SJSA1 (cell line): ENCODE data around the gene DNTT. TPM values are rescaled to one million over a fixed set of nuclear protein-coding genes. Genes with fewer than 3 reads are reported as not detected.
A peak's percentile ranks its signal among the peaks of the same experiment; 100 is the strongest.

ENCODE experiments used
- DNase-seq, 2 experiments: peaks; one replicate each; pipeline ENCODE4 v3.0.0-alpha.2; 2015 to 2020; ENCODE audit warnings: low spot score in 2 of 2, low read depth in 1 of 2
- H3K27ac ChIP-seq: fragments of 250-450 bp; sonication (Bioruptor Pico); 2 replicates; pipeline ENCODE4 v1.5.1; 2020; ENCODE audit warnings: mild to moderate bottlenecking, moderate library complexity
- H3K27me3 ChIP-seq: fragments of 250-450 bp; sonication (Bioruptor Pico); replicated peaks from 2 replicates; pipeline ENCODE4 v1.5.1; 2020; ENCODE audit warnings: mild to moderate bottlenecking, moderate library complexity
- H3K36me3 ChIP-seq: fragments of 250-450 bp; sonication (Bioruptor Pico); 2 replicates; pipeline ENCODE4 v1.5.1; 2020; ENCODE audit warnings: mild to moderate bottlenecking
- H3K4me1 ChIP-seq: fragments of 250-450 bp; sonication (Bioruptor Pico); replicated peaks from 2 replicates; pipeline ENCODE4 v1.6.1; 2021; ENCODE audit warnings: mild to moderate bottlenecking
- H3K4me3 ChIP-seq: fragments of 250-450 bp; sonication (Bioruptor Pico); 2 replicates; pipeline ENCODE4 v1.5.1; 2020; ENCODE audit warnings: mild to moderate bottlenecking
- H3K9me3 ChIP-seq: fragments of 250-450 bp; sonication (Bioruptor Pico); replicated peaks from 2 replicates; pipeline ENCODE4 v1.5.1; 2020; ENCODE audit warnings: mild to moderate bottlenecking
- total RNA-seq: library from RNA; depleted of rRNA; stranded (reverse); fragments of >200 nt; shearing (Covaris generic); gene quantifications from 2 replicates; pipeline ENCODE4 v1.2.3, GENCODE V29; 2014; rRNA removed

The DNTT gene
- total RNA-seq, 1 experiment from 2014 or later: not detected

DNA sequence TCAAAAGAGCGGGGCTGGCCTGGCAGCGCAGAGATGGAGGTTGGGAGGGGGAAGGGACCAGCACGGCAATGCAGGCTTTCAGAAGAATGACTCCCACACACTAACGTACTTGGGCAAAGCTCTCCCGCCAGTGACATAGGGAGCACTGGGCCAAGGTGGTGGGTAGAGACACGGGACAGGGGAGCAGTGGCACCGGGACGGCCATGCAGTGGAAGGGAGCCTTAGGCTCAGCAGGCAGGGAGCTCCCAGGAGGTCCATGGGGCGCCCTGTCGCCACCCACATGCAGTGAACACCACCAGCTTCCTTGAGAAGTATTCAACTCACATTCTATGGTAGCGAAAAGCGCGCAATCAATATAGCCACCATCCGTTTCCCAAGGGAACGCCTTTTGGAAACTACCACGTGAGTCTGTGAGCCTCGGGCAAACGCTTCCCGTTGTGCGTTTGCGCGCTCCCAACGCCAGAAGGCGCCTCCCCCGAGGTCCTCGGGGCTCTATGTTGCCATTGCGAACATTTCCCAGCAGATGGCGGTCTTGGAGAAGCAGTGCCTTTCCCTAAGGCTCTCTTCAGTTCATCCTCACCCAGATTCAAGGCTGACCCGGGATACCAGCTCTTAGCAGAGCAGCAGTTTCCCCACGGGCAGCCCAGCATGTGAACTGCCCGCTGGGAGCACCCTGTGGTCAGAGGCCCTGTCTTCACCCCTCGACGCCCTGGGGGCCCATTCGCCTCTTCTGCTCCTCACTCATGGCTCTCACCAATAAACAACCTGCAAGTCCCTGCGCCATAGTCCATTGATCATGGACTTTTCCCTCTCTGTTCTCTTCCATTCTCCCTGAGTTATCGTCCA is 71.0 kb downstream of the DNTT start:
- Histone ChIP-seq H3K4me1 (peaks cover 4% of the 10 kb centered on the region), H3K27ac (no peak overlapping the region), H3K27me3 (peaks cover 4% of the 10 kb centered on the region; the same call in 1 of the 2 replicates), H3K36me3 (no peaks in the 10 kb centered on the region), H3K9me3 (no peaks in the 10 kb centered on the region), H3K4me3 (no peak overlapping the region)
- peak; percentile 78 to 83 for DNase-seq

GRCh38 chr10:96376483-96376882 is 72.2 kb downstream of the DNTT start:
- H3K4me1 ChIP-seq: peaks cover 4% of the 10 kb centered on the region
- H3K27me3 ChIP-seq: peaks cover 4% of the 10 kb centered on the region; the same call in 1 of the 2 replicates
- H3K27ac ChIP-seq: no peak overlapping the region
- H3K36me3 ChIP-seq: no peaks in the 10 kb centered on the region
- no peak for DNase-seq
- no peaks in the 10 kb centered on the region for H3K9me3 ChIP-seq
- H3K4me3 ChIP-seq: no peak overlapping the region

- Histone ChIP-seq H3K27me3 (peaks cover 4% of the 10 kb centered on the region; the same call in 1 of the 2 replicates), H3K9me3 (no peaks in the 10 kb centered on the region), H3K4me3 (no peak overlapping the region), H3K27ac (no peak overlapping the region), H3K36me3 (no peaks in the 10 kb centered on the region), H3K4me1 (peaks cover 4% of the 10 kb centered on the region)
- DNase-seq: no peak
Observed at GRCh38 chr10:96377816-96378294, 73.6 kb downstream of the DNTT start.

- H3K27me3 ChIP-seq: peaks cover 4% of the 10 kb centered on the region; the same call in 1 of the 2 replicates
- peaks cover 4% of the 10 kb centered on the region for H3K4me1 ChIP-seq
- H3K9me3 ChIP-seq: no peaks in the 10 kb centered on the region
- no peaks in the 10 kb centered on the region for H3K36me3 ChIP-seq
- H3K4me3 ChIP-seq: no peak overlapping the region
- no peak overlapping the region for H3K27ac ChIP-seq
- DNase-seq: no peak
Observed at GRCh38 chr10:96378741-96379140, 74.5 kb downstream of the DNTT start.

- Histone ChIP-seq H3K27me3 (peaks cover 4% of the 10 kb centered on the region; the same call in 1 of the 2 replicates), H3K36me3 (no peaks in the 10 kb centered on the region), H3K27ac (no peak overlapping the region), H3K9me3 (no peaks in the 10 kb centered on the region), H3K4me3 (no peak overlapping the region), H3K4me1 (peaks cover 4% of the 10 kb centered on the region)
- no peak for DNase-seq
Observed at GRCh38 chr10:96379758-96380157, 75.5 kb downstream of the DNTT start.

GRCh38 chr10:96380821-96381220 is 76.6 kb downstream of the DNTT start:
- Histone ChIP-seq H3K9me3 (no peaks in the 10 kb centered on the region), H3K27me3 (peaks cover 4% of the 10 kb centered on the region; the same call in 1 of the 2 replicates), H3K4me1 (no peaks in the 10 kb centered on the region), H3K27ac (no peak overlapping the region), H3K36me3 (no peaks in the 10 kb centered on the region), H3K4me3 (no peak overlapping the region)
- no peak for DNase-seq

- no peak for DNase-seq
- Histone ChIP-seq H3K27ac (no peak overlapping the region), H3K27me3 (peaks cover 6% of the 10 kb centered on the region; the same call in 1 of the 2 replicates), H3K9me3 (no peaks in the 10 kb centered on the region), H3K4me1 (no peaks in the 10 kb centered on the region), H3K4me3 (no peak overlapping the region), H3K36me3 (no peaks in the 10 kb centered on the region)
Observed at GRCh38 chr10:96384506-96384905, 80.3 kb downstream of the DNTT start.

- Histone ChIP-seq H3K4me3 (no peak overlapping the region), H3K27ac (no peak overlapping the region), H3K27me3 (peaks cover 16% of the 10 kb centered on the region), H3K36me3 (no peaks in the 10 kb centered on the region), H3K9me3 (no peaks in the 10 kb centered on the region), H3K4me1 (no peaks in the 10 kb centered on the region)
- no peak for DNase-seq
Observed at GRCh38 chr10:96387161-96387560, 82.9 kb downstream of the DNTT start.

- H3K27me3 ChIP-seq: peaks cover 19% of the 10 kb centered on the region
- H3K9me3 ChIP-seq: no peaks in the 10 kb centered on the region
- H3K36me3 ChIP-seq: no peaks in the 10 kb centered on the region
- no peak overlapping the region for H3K4me3 ChIP-seq
- DNase-seq: no peak
- no peaks in the 10 kb centered on the region for H3K4me1 ChIP-seq
- no peak overlapping the region for H3K27ac ChIP-seq
Observed at GRCh38 chr10:96387601-96388000, 83.4 kb downstream of the DNTT start.

Other genes starting within 250 kb of the DNTT start
- 3.1 and 8.0 TPM in 2 replicates for gene ZNF518A, start 174.1 kb upstream of the DNTT start, total RNA-seq
- gene BLNK, start 32.9 kb upstream of the DNTT start, total RNA-seq: not detected in 2 replicates
- gene OPALIN, start 54.6 kb downstream of the DNTT start, total RNA-seq: not detected in 2 replicates
- not detected in 2 replicates for gene TLL2, start 209.5 kb downstream of the DNTT start, total RNA-seq